GM18498 (cell line): ENCODE measurements around the gene MS4A6A.
"Not testable (repeated sequence)": the region's sequence is repeated elsewhere in the genome, so short reads cannot be mapped to it uniquely, and the experiment has no call there.

Experiments used
- ATAC-seq: cut with Tn5 transposase; IDR thresholded peaks from one replicate; pipeline ENCODE4 v1.9.1; 2021; ENCODE audit warnings: mild to moderate bottlenecking, moderate library complexity; ENCODE audit not compliant: unreplicated experiment

The MS4A6A gene

GRCh38 chr11:60130496-60130895 lies 52.4 kb downstream of the MS4A6A start:
- no peak for ATAC-seq

DNA sequence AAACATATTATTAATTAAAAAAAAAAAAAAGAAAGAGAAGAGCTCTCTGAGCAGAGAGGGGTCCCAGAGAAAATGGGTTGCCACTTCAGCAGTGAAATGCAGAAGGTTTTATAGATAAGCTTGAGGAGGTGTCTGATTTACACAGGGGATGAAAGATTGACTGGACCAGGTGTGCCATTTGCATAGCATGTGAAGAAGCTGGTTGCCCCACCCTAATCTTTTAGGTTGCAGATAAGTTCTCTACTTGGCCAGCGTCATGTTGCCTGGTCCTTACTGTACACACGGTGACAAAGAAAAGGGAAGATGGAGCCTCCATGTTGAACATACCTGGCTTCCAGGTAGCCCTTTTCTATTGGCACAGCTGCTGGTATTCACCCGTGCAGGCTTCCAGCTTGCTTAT lies 53.0 kb downstream of the MS4A6A start:
- ATAC-seq, result no peak

- ATAC-seq, result not testable (repeated sequence)
Observed at GRCh38 chr11:60128866-60129265, 54.0 kb downstream of the MS4A6A start.

- ATAC-seq, result no peak
Observed at GRCh38 chr11:60128376-60128775, 54.5 kb downstream of the MS4A6A start.

GRCh38 chr11:60127311-60127811 lies 55.5 kb downstream of the MS4A6A start:
- ATAC-seq, result no peak

GRCh38 chr11:60125956-60126585 lies 56.8 kb downstream of the MS4A6A start:
- ATAC-seq, result no peak

GRCh38 chr11:60124802-60125432 lies 58.0 kb downstream of the MS4A6A start:
- no peak for ATAC-seq
